Epithelial cell of prostate (primary cell): ENCODE data around the gene MAN1B1.
"Not testable (repeated sequence)": the region's sequence is repeated elsewhere in the genome, so short reads cannot be mapped to it uniquely, and the experiment has no call there.

ENCODE experiments used
- DNase-seq: peaks from one replicate; pipeline ENCODE4 v3.0.0-alpha.2; 2011; ENCODE audit warnings: low read depth, low spot score
- H3K27ac ChIP-seq: fragments of 450-650 bp; 2 replicates; pipeline ENCODE4 v1.5.1; 2017; ENCODE audit warnings: mild to moderate bottlenecking

Gene MAN1B1

DNA sequence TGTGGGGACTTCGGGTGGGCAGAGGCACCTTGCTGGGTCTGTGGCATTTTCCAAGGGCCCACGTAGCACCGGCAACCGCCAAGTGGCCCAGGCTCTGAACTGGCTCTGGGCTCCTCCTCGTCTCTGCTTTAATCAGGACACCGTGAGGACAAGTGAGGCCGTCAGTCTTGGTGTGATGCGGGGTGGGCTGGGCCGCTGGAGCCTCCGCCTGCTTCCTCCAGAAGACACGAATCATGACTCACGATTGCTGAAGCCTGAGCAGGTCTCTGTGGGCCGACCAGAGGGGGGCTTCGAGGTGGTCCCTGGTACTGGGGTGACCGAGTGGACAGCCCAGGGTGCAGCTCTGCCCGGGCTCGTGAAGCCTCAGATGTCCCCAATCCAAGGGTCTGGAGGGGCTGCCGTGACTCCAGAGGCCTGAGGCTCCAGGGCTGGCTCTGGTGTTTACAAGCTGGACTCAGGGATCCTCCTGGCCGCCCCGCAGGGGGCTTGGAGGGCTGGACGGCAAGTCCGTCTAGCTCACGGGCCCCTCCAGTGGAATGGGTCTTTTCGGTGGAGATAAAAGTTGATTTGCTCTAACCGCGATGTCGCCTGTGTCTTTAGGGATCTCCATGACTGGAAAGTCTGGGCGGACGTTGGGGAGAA lies 21.9 kb downstream of the MAN1B1 start:
- no peak for DNase-seq
- no peak overlapping the region for H3K27ac ChIP-seq

GRCh38 chr9:137109250-137110146 lies 22.7 kb downstream of the MAN1B1 start:
- no peak overlapping the region for H3K27ac ChIP-seq
- DNase-seq, result no peak

GRCh38 chr9:137110147-137110910 lies 23.5 kb downstream of the MAN1B1 start:
- no peak overlapping the region for H3K27ac ChIP-seq
- DNase-seq, result no peak

- no peak for DNase-seq
- H3K27ac ChIP-seq, result no peak overlapping the region
These were observed 24.4 kb downstream of the MAN1B1 start for GRCh38 chr9:137110911-137111787.

GRCh38 chr9:137111788-137112563 lies 25.2 kb downstream of the MAN1B1 start:
- H3K27ac ChIP-seq, result no peak overlapping the region
- DNase-seq, result no peak

DNA sequence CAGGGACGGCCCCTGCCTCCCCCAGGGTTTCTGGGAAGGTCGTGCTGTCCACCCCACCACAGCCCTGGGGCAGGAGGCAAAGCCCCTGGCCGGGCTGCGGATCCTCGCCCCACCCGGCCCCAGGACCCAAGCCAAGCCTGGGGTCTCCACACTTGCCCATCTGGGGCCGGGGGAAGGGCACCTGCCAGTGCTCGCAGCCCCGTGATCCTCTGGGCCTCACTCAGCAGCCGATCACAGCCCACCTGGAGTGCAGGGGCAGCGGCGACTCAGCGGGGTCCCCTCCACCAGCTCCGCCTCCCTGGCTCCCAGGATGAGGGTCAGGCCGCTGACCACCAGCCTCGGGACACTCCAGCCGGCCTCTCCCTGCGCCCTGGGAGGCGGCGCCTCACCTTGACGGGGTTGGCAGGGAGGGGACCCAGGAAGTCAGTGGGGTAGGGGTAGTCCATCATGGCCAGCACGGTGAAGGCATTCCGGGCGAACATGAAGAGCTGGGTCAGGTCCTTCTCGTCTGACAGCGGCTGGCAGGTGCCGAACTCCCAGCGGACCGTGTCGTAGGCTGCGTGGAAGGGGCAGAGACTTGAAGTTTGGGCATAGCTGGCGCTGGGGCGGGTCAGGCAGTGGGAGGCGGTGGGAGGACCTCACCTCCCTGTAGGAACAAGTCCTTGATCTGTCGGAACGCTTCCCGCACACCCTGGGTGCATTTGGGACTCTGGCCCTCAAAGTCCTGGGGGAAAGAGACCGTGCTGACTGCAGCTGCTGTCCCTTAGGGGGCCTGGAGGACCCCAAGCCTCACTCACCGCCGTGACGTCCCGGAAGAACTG lies 26.0 kb downstream of the MAN1B1 start:
- no peak for DNase-seq
- no peak overlapping the region for H3K27ac ChIP-seq

GRCh38 chr9:137113385-137114159 lies 26.8 kb downstream of the MAN1B1 start:
- no peak for DNase-seq
- no peak overlapping the region for H3K27ac ChIP-seq

DNA sequence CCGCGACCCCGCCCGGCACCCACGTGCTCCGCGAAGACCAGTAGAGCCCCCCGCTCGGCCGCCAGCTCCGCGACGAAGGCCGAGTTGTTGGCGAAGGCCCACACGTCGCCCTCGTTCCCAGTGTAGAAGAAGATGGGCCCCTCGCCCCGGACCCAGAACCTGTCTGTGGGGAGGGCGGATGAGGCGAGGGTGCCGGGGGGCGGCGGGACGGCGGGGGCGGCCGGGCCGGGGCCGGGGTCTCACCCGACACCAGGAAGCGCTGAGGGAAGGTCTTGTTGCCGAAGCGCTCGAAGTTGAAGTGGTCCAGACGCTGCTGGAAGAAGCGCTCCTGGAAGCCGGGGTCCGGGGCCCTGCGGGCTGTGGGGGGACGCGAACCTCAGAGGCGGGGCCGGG lies 27.4 kb downstream of the MAN1B1 start:
- H3K27ac ChIP-seq, result no peak overlapping the region
- DNase-seq, result no peak

DNA sequence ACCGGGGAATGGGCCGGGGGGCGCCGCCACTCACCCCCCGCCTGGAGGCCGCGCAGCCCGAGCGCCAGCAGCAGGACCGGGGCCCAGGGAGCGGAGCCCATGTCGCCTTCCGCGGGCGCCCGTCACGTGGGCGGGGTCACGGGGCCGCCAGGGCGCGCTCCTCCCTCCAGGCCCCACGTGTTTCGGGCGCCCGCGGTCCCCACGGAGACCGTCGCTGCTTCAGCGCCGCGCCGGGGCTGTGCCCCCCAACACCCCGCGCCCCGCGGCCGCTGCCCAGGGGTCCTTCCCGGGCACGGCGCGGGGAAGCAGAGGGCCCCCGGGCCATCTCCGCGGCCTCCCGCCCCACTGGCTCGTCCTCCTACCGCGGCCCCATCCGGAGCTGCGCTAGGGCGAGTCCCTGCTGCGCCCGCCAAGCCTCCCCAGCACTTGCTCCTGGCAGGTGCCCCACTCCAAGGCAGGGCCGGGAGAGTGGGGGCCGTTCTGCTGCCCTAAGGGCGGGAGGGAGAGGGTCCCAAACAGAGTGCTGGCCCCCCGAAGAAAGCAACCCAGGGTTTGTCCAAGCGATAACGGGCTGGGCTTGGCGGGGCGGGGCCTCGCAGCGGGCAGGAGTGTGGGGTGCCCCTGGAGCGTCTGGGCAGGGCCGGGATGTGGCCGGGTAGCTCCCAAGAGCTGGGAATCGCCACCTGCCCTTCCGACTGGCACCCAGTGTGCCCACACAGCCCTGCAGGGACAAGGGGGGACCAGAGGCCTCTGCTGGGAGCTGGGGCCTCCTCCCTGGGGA lies 28.0 kb downstream of the MAN1B1 start, which contains the start of gene DPP7:
Gene DPP7 (minus strand): TSS at position 121 of the 781 bp plus-strand sequence. CDS start 20 bp downstream, at position 101.
- no peak for DNase-seq
- no peak within 1 kb of the TSS for H3K27ac ChIP-seq

DNA sequence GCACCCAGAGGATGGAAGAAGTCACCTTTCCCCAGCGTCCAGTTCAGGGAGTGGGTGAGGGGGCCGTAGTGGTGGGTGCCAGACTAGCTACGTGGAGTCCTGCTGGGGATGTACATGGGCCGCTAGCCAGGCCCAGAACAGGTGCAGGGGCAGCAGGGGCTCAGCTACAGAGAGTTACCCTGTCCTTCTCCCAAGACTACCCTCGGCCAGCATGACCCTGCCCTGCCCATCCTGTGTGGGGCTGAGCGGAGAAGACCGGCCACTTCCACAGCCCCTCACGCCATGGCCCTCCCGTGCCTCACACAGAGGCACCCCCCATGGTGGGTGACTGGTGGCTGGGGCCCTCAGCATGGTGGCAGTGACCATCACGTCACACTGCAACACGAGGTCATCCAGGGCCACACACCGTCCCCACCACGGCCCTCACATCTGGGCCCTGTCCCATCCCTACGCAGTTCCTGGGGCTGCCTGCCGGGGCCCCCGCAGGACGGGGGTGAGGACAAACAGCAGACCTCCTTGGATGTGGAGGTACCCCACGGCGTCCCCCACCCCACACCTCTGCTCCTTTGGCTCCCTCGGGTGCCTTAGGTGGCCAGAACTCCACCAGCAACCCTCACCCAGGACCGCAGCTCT lies 28.7 kb downstream of the MAN1B1 start:
- H3K27ac ChIP-seq, result no peak overlapping the region
- DNase-seq, result no peak

GRCh38 chr9:137116027-137116507 lies 29.3 kb downstream of the MAN1B1 start:
- DNase-seq, result no peak
- H3K27ac ChIP-seq, result no peak overlapping the region

DNA sequence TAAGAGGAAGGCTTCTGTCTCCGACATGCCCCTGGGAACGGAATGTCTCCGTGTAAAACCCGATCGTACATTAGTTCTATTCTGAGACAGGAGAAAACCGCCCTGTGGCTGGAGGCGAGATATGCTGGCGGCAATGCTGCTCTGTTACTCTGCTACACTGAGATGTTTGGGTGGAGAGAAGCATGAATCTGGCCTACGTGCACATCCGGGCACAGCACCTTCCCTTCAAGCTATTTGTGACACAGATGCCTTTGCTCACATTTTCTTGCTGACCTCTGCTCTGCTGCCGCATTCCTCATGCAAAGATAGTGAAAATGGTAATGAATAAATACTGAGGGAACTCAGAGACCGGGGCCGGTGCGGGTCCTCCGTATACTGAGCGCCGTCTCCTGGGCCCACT lies 29.9 kb downstream of the MAN1B1 start:
- H3K27ac ChIP-seq, result no peak overlapping the region
- DNase-seq, result no peak

DNA sequence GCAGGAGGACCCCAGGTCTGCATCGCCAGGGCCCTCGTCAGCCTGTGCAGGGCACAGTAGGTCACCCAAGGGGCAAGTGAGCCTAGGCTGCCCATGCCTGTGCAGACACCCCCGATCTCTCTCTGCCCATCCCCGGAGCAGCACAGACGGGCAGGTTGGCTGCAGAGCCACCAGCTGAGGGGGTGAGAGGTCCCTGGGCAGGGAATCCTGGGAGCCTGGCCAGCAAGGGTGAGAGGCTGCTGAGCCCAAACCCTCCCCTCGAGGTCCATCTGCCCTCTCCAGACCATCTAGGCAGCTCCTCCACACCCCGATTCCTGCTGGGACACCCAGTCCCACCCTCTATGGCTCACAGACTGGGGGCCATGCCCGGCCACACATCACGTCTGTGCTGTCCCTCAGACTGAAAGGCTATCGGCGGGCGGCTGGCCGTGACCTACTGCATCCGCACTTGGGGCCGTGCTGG lies 30.5 kb downstream of the MAN1B1 start:
- H3K27ac ChIP-seq, result no peak overlapping the region
- no peak for DNase-seq

DNA sequence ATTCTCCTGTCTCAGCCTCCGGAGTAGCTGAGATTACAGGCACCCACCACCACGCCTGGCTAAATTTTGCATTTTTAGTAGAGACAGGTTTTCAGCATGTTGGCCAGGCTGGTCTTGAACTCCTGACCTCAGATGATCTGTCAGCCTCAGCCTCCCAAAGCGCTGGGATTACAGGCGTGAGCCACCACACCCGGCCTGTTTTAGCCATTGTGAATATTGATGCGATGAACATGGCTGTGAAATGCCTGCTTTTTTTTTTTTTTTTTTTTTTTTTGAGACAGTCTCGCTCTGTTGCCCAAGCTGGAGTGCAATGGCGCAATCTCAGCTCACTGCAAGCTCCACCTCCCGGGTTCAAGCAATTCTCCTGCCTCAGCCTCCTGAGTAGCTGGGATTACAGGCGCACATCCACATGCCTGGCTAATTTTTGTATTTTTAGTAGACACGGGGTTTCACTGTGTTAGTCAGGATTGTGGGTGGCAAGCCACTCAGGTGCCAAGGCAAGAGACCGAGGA lies 31.4 kb downstream of the MAN1B1 start:
- not testable (repeated sequence) for H3K27ac ChIP-seq, DNase-seq

DNA sequence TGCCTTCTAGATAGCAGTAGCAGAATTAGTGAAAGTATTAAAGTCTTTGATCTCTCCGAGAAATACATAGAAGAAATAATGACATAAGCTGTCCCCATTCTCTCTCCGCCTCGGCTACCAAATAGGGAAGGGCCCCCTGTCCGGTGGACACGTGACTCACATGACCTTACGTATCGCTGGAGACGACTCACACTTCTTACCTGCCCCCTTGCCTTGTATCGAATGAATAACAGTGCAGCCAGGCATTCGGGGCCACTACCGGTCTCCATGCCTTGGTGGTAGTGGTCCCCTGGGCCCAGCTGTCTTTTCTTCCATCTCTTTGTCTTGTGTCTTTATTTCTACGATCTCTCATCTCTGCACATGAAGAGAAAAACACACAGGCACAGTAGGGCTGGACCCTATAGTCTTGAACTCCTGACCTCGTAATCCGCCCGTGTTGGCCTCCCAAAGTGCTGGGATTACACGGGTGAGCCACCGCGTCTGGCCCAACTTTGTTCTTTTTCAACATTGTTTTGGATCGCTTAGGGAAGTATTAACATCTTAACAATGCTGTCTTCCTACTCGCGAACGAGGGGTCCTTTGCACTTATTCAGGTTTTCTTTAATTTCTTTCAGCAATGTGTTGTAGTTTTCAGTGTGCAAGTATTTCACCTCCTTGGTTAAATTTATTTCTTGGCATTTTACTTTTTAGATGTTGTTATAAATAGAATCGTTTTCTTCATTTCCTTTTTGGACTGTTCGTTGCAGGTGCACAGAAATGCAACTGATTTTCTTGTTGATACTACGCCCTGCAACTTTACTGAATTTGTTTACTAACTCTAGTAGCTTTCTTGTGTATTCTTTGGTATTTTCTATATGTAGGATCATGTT lies 35.4 kb downstream of the MAN1B1 start:
- not testable (repeated sequence) for H3K27ac ChIP-seq

More for the DNA sequence above, 35.4 kb downstream of the MAN1B1 start:
- not testable (repeated sequence) for DNase-seq
